Nephron (organoid): ENCODE results near the gene PABPN1.

Experiments used
- H3K27ac Mint-ChIP-seq, 3 experiments: 2 replicates each; pipeline ENCODE4 v1.8.0; 2020; ENCODE audit warnings: mixed read lengths in 3 of 3, mild to moderate bottlenecking in 2 of 3, moderate library complexity in 1 of 3
- H3K27me3 Mint-ChIP-seq: 2 replicates; pipeline ENCODE4 v1.8.0; 2021; ENCODE audit warnings: low read depth, mild to moderate bottlenecking, moderate library complexity, mixed read lengths
- H3K36me3 Mint-ChIP-seq: 2 replicates; pipeline ENCODE4 v1.8.0; 2020; ENCODE audit warnings: low read depth, mixed read lengths
- H3K4me1 Mint-ChIP-seq: 2 replicates; pipeline ENCODE4 v1.8.0; 2020; ENCODE audit warnings: mixed read lengths
- H3K4me3 Mint-ChIP-seq, 3 experiments: 2 replicates each; pipeline ENCODE4 v1.8.0; 2020; ENCODE audit warnings: mild to moderate bottlenecking in 3 of 3, mixed read lengths in 3 of 3, moderate library complexity in 2 of 3
- H3K9me3 Mint-ChIP-seq: 2 replicates; pipeline ENCODE4 v1.8.0; 2020; ENCODE audit warnings: mixed read lengths
- CTCF ChIP-seq, 3 experiments: fragments of 200-600 bp; sonication (generic); IDR thresholded peaks; one replicate each; pipeline ENCODE4 v1.5.0; 2021; ENCODE audit warnings: antibody characterized with exemption in 3 of 3; ENCODE audit not compliant: unreplicated experiment in 3 of 3

Gene PABPN1

DNA sequence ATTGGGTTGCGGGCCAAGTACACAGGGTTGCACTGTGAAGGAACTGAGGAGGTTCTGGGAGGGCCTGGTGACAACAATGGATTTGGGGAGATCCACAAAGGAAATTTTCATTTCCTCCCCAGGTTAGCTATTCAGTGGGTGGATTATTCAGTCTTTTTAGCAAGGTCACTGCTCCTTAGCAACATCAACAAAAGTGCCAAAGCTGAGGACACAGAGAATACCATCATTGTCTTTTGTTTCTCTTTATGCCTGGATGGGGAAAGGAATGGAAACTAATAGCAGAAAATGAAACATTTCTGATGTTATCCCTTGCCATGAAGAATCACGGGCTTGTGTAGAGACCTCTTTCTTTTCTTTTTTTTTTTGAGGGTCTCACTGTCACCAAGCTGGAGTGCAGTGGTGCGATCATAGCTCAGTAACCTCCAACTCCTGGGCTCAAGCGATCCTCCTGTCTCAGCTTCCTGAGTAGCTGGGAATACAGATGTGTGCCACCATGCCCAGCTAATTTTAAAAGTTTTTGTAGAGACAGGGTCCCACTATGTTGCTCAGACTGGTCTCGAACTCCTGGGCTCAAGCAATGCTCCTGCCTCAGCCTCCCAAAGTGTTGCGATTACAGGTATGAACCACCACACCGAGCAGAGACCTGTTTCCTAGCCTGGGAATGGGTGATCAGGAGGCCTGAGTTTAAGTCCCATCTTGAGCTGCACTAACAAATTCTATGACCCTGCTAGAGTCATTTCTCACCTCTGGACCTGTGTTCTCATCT lies 25.1 kb upstream of the PABPN1 start:
- peak overlapping the region in 1 of 3 experiments; percentile 36 for H3K4me3 Mint-ChIP-seq
- H3K27me3 Mint-ChIP-seq, result peaks cover 22% of the 10 kb centered on the region
- no peaks in the 10 kb centered on the region for H3K36me3 Mint-ChIP-seq
- H3K4me1 Mint-ChIP-seq, result peaks cover 25% of the 10 kb centered on the region
- H3K27ac Mint-ChIP-seq, result peak overlapping the region; percentile 17 to 68 (median 24)
- TF ChIP-seq CTCF (IDR thresholded peaks at IDR 0.05; ENCODE audit: unreplicated experiment in 3 of 3), result no peak
- H3K9me3 Mint-ChIP-seq, result no peaks in the 10 kb centered on the region

DNA sequence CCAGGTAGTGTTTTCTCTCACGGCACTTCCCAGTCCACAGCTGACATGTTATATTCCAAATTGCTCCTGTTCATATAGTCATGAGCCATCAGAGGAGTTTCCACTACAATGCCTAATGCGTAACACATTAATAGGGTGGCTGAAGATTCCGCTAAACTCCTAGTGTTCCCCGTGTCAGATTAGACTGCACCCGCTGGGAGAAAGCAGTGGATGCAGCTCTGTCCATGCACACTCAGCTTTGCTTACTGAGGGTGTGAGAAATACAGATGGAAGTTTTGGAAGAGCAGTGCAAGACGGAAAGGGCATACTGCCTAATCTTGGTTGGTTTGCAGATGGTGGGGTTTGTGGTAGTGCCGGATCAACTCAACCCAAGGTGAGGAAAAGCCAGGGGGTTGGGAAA lies 24.2 kb upstream of the PABPN1 start:
- TF ChIP-seq CTCF (IDR thresholded peaks at IDR 0.05; ENCODE audit: unreplicated experiment in 3 of 3), result no peak
- H3K27me3 Mint-ChIP-seq, result peaks cover 13% of the 10 kb centered on the region
- peak overlapping the region in 2 of 3 experiments; percentile 45 to 60 for H3K4me3 Mint-ChIP-seq
- peak overlapping the region; percentile 24 to 68 (median 34) for H3K27ac Mint-ChIP-seq
- H3K4me1 Mint-ChIP-seq, result peaks cover 25% of the 10 kb centered on the region
- no peaks in the 10 kb centered on the region for H3K9me3 Mint-ChIP-seq
- H3K36me3 Mint-ChIP-seq, result no peaks in the 10 kb centered on the region

- H3K27me3 Mint-ChIP-seq, result peaks cover 12% of the 10 kb centered on the region
- peak overlapping the region; percentile 21 to 68 (median 64) for H3K27ac Mint-ChIP-seq
- no peaks in the 10 kb centered on the region for H3K36me3 Mint-ChIP-seq
- H3K4me3 Mint-ChIP-seq, result peak overlapping the region in 2 of 3 experiments; percentile 29 to 40
- H3K9me3 Mint-ChIP-seq, result no peaks in the 10 kb centered on the region
- no peak for TF ChIP-seq CTCF (IDR thresholded peaks at IDR 0.05; ENCODE audit: unreplicated experiment in 3 of 3)
- peaks cover 25% of the 10 kb centered on the region for H3K4me1 Mint-ChIP-seq
Measured at GRCh38 chr14:23297611-23298277, 23.5 kb upstream of the PABPN1 start.

DNA sequence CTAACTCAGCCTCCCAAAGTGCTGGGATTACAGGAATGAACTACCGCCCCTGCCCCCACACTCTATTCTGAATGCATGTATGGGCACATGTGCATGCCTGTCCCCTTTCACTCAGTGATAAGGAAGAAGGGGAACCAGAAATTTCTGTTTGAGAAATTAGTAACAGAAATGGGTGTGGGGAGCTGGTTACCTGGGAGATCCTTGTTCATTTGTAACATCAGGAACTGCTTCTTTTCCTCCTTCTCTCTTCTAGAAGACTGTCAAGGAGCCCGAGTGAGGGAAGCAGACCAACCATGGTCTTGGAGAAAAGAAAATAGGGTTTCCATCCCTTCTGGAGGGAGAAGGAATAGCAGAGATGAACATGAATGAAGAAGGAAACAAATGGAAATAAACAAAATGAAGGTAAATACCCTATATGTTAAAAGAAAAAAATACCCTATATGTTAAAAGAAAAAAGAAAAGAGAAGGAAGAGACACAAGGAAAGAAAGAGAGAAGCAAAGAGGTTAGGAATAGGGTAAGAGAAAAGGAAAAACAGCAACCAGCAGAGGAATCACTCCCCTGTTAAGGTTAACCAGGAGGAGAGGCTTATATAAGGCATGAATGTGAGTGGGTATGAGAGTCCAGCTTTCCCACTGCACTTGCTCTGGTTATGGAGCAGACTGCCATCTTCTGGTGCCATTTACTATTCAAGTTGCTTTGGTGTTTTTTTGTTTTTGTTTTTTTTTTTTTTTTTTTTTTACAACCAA lies 21.9 kb upstream of the PABPN1 start:
- H3K4me3 Mint-ChIP-seq, result peak overlapping the region; percentile 69 to 76 (median 73)
- TF ChIP-seq CTCF (IDR thresholded peaks at IDR 0.05; ENCODE audit: unreplicated experiment in 3 of 3), result peak; percentile 35 to 49 (median 40)
- H3K36me3 Mint-ChIP-seq, result no peaks in the 10 kb centered on the region
- peaks cover 25% of the 10 kb centered on the region for H3K4me1 Mint-ChIP-seq
- peaks cover 4% of the 10 kb centered on the region for H3K27me3 Mint-ChIP-seq
- peak overlapping the region; percentile 85 to 100 (median 98) for H3K27ac Mint-ChIP-seq
- H3K9me3 Mint-ChIP-seq, result no peaks in the 10 kb centered on the region

- H3K9me3 Mint-ChIP-seq, result no peaks in the 10 kb centered on the region
- no peaks in the 10 kb centered on the region for H3K36me3 Mint-ChIP-seq
- peak overlapping the region; percentile 93 to 98 (median 98) for H3K4me3 Mint-ChIP-seq
- TF ChIP-seq CTCF (IDR thresholded peaks at IDR 0.05; ENCODE audit: unreplicated experiment in 3 of 3), result peak in 1 of 3 experiments; percentile 6
- peaks cover 27% of the 10 kb centered on the region for H3K4me1 Mint-ChIP-seq
- H3K27ac Mint-ChIP-seq, result peak overlapping the region; percentile 98 to 100 (median 100)
- H3K27me3 Mint-ChIP-seq, result peaks cover under 1% of the 10 kb centered on the region
Measured at GRCh38 chr14:23299986-23300686, 21.1 kb upstream of the PABPN1 start.
